ENCODE results near the gene DNAH11.

DNA sequence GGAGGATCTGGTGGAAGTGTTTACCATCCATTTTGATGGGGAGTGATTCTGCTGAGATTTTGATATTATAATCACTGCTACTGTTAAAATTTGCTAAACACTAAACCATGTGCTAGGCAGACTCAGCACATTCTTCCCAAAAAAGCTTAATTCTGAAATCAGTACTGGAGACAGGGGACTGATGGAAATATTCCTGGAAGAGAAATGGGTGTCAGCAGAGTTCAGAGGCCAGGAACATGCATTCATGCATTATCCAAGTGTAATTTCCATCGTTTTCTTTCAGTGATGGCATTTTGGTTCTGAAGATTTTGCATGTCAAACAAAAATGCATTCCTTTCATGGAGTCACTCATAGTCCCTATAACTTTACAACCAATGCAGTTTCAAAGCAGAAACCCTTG, 323.9 kb downstream of the DNAH11 start:
- TF ChIP-seq POLR2AphosphoS5 (IDR thresholded peaks at IDR 0.05; ENCODE audit: low read depth, low read length) = no peak
- TF ChIP-seq, protein P1, sequence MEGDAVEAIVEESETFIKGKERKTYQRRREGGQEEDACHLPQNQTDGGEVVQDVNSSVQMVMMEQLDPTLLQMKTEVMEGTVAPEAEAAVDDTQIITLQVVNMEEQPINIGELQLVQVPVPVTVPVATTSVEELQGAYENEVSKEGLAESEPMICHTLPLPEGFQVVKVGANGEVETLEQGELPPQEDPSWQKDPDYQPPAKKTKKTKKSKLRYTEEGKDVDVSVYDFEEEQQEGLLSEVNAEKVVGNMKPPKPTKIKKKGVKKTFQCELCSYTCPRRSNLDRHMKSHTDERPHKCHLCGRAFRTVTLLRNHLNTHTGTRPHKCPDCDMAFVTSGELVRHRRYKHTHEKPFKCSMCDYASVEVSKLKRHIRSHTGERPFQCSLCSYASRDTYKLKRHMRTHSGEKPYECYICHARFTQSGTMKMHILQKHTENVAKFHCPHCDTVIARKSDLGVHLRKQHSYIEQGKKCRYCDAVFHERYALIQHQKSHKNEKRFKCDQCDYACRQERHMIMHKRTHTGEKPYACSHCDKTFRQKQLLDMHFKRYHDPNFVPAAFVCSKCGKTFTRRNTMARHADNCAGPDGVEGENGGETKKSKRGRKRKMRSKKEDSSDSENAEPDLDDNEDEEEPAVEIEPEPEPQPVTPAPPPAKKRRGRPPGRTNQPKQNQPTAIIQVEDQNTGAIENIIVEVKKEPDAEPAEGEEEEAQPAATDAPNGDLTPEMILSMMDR (IDR thresholded peaks at IDR 0.05) = no peak
- no peak for TF ChIP-seq TCF7L2 (IDR thresholded peaks at IDR 0.05; ENCODE audit: low read depth, low read length)
- TF ChIP-seq, protein P2, sequence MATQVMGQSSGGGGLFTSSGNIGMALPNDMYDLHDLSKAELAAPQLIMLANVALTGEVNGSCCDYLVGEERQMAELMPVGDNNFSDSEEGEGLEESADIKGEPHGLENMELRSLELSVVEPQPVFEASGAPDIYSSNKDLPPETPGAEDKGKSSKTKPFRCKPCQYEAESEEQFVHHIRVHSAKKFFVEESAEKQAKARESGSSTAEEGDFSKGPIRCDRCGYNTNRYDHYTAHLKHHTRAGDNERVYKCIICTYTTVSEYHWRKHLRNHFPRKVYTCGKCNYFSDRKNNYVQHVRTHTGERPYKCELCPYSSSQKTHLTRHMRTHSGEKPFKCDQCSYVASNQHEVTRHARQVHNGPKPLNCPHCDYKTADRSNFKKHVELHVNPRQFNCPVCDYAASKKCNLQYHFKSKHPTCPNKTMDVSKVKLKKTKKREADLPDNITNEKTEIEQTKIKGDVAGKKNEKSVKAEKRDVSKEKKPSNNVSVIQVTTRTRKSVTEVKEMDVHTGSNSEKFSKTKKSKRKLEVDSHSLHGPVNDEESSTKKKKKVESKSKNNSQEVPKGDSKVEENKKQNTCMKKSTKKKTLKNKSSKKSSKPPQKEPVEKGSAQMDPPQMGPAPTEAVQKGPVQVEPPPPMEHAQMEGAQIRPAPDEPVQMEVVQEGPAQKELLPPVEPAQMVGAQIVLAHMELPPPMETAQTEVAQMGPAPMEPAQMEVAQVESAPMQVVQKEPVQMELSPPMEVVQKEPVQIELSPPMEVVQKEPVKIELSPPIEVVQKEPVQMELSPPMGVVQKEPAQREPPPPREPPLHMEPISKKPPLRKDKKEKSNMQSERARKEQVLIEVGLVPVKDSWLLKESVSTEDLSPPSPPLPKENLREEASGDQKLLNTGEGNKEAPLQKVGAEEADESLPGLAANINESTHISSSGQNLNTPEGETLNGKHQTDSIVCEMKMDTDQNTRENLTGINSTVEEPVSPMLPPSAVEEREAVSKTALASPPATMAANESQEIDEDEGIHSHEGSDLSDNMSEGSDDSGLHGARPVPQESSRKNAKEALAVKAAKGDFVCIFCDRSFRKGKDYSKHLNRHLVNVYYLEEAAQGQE (IDR thresholded peaks at IDR 0.05; ENCODE audit: insufficient read depth in 1 of 2, low read depth in 2 of 2, low read length in 1 of 2) = no peak

Measured in Panc1 (cell line).